Stimulated activated naive CD4-positive, alpha-beta T cell treated with Interleukin-2 at 50 U/mL for 16 hours (primary cell): ENCODE data around the gene PATJ.
"Not testable (repeated sequence)": the region's sequence is repeated elsewhere in the genome, so short reads cannot be mapped to it uniquely, and the experiment has no call there.

ENCODE experiments used
- DNase-seq: peaks from one replicate; lab custom pipeline; 2025; lab: John Stamatoyannopoulos, UW

The PATJ gene

GRCh38 chr1:61828805-61829204 is 86.5 kb downstream of the PATJ start:
- DNase-seq = no peak

- DNase-seq = no peak
Measured at GRCh38 chr1:61836649-61837048, 94.4 kb downstream of the PATJ start.

- DNase-seq = not testable (repeated sequence)
Measured at GRCh38 chr1:61837607-61838006, 95.3 kb downstream of the PATJ start.

GRCh38 chr1:61839679-61840078 is 97.4 kb downstream of the PATJ start:
- no peak for DNase-seq

- no peak for DNase-seq
Measured at GRCh38 chr1:61842036-61842435, 99.8 kb downstream of the PATJ start.

GRCh38 chr1:61842863-61843514 is 100.7 kb downstream of the PATJ start:
- DNase-seq = no peak

- no peak for DNase-seq
Measured at GRCh38 chr1:61844006-61844405, 101.7 kb downstream of the PATJ start.

- not testable (repeated sequence) for DNase-seq
Measured at GRCh38 chr1:61844664-61845063, 102.4 kb downstream of the PATJ start.

GRCh38 chr1:61851235-61851634 is 109.0 kb downstream of the PATJ start:
- DNase-seq = no peak

GRCh38 chr1:61851849-61852669 is 109.8 kb downstream of the PATJ start:
- DNase-seq = no peak

- DNase-seq = no peak
Measured at GRCh38 chr1:61852670-61853015, 110.4 kb downstream of the PATJ start.

- no peak for DNase-seq
Measured at GRCh38 chr1:61853583-61853982, 111.3 kb downstream of the PATJ start.

- no peak for DNase-seq
Measured at GRCh38 chr1:61864489-61864888, 122.2 kb downstream of the PATJ start.

GRCh38 chr1:61865646-61866220 is 123.5 kb downstream of the PATJ start:
- DNase-seq = no peak

- DNase-seq = no peak
Measured at GRCh38 chr1:61869691-61870109, 127.4 kb downstream of the PATJ start.

GRCh38 chr1:61872206-61872605 is 129.9 kb downstream of the PATJ start:
- DNase-seq = no peak

- no peak for DNase-seq
Measured at GRCh38 chr1:61873581-61873980, 131.3 kb downstream of the PATJ start.

- DNase-seq = no peak
Measured at GRCh38 chr1:61873994-61874393, 131.7 kb downstream of the PATJ start.

- no peak for DNase-seq
Measured at GRCh38 chr1:61875198-61875597, 132.9 kb downstream of the PATJ start.

GRCh38 chr1:61879887-61880474 is 137.7 kb downstream of the PATJ start:
- DNase-seq = not testable (repeated sequence)

GRCh38 chr1:61887076-61887867 is 145.0 kb downstream of the PATJ start:
- DNase-seq = no peak

GRCh38 chr1:61887931-61888564 is 145.8 kb downstream of the PATJ start:
- DNase-seq = no peak
